HG03439 (cell line): ENCODE measurements around the gene FAM168A.

Source experiments
- ATAC-seq: cut with Tn5 transposase; IDR thresholded peaks from one replicate; pipeline ENCODE4 v1.9.1; 2021; ENCODE audit warnings: mild to moderate bottlenecking, moderate library complexity; ENCODE audit not compliant: unreplicated experiment

The FAM168A gene

GRCh38 chr11:73597956-73598718 lies at the start of gene FAM168A:
TSS of gene FAM168A (minus strand) at chr11:73598112. CDS start at chr11:73468474, 129,638 bp downstream.
- peak; percentile 92 for ATAC-seq

GRCh38 chr11:73647459-73648100 lies 49.7 kb upstream of the FAM168A start:
- peak; percentile 77 for ATAC-seq

GRCh38 chr11:73645972-73646631 lies 48.2 kb upstream of the FAM168A start, which contains the start of gene PLEKHB1:
TSS of gene PLEKHB1 (plus strand) at chr11:73646581. CDS start at chr11:73646609, 28 bp downstream.
- no peak for ATAC-seq

GRCh38 chr11:73645121-73645969 lies 47.4 kb upstream of the FAM168A start:
- ATAC-seq, result no peak

- no peak for ATAC-seq
Measured at GRCh38 chr11:73641668-73642067, 43.8 kb upstream of the FAM168A start.

GRCh38 chr11:73640592-73640991 lies 42.7 kb upstream of the FAM168A start:
- ATAC-seq, result no peak

GRCh38 chr11:73637012-73637411 lies 39.1 kb upstream of the FAM168A start:
- ATAC-seq, result no peak

- ATAC-seq, result no peak
Measured at GRCh38 chr11:73636249-73636648, 38.3 kb upstream of the FAM168A start.

- no peak for ATAC-seq
Measured at GRCh38 chr11:73635721-73636120, 37.8 kb upstream of the FAM168A start.

- no peak for ATAC-seq
Measured at GRCh38 chr11:73633999-73634398, 36.1 kb upstream of the FAM168A start.

- ATAC-seq, result no peak
Measured at GRCh38 chr11:73632996-73633395, 35.1 kb upstream of the FAM168A start.

GRCh38 chr11:73629907-73630306 lies 32.0 kb upstream of the FAM168A start:
- ATAC-seq, result no peak

GRCh38 chr11:73625696-73626318 lies 27.9 kb upstream of the FAM168A start:
- ATAC-seq, result no peak

GRCh38 chr11:73623686-73624085 lies 25.8 kb upstream of the FAM168A start:
- ATAC-seq, result no peak

- no peak for ATAC-seq
Measured at GRCh38 chr11:73622926-73623593, 25.1 kb upstream of the FAM168A start.

- no peak for ATAC-seq
Measured at GRCh38 chr11:73614591-73614990, 16.7 kb upstream of the FAM168A start.

GRCh38 chr11:73612601-73613140 lies 14.8 kb upstream of the FAM168A start:
- ATAC-seq, result no peak

- ATAC-seq, result no peak
Measured at GRCh38 chr11:73598719-73599379, 937 bp upstream of the FAM168A start.

- no peak for ATAC-seq
Measured at GRCh38 chr11:73597336-73597955, 466 bp downstream of the FAM168A start.
